HEK293 (cell line): ENCODE results near the gene PUM2.

Experiments used
- CTCF ChIA-PET: fragments of 350-600 bp; formaldehyde crosslinking; extraction: SDS; loops from one replicate; lab custom pipeline; 2021; ENCODE audit warnings: antibody characterized with exemption; lab: Yijun Ruan, JAX
- POLR2A ChIA-PET: fragments of 300-600 bp; formaldehyde crosslinking; extraction: SDS; loops from one replicate; lab custom pipeline; 2020; ENCODE audit warnings: antibody characterized with exemption, inconsistent platforms; lab: Yijun Ruan, JAX
- H3K27ac ChIP-seq: fragments of 200-500 bp; sonication (Bioruptor generic); 2 replicates; pipeline ENCODE4 v1.5.1; 2014; ENCODE audit warnings: low read depth, low read length, control low read depth, inconsistent platforms; ENCODE audit errors: extremely low read depth
- H3K36me3 ChIP-seq, 2 experiments: fragments of 200-500 bp in 1 of 2; sonication (Bioruptor generic) in 1 of 2; 1 replicate in 1 of 2; 2 replicates in 1 of 2; pipeline ENCODE4 v1.5.1; 2014 to 2017; ENCODE audit warnings: inconsistent platforms in 2 of 2, low read length in 2 of 2; ENCODE audit not compliant: control insufficient read depth in 2 of 2, insufficient read depth in 1 of 2
- H3K4me1 ChIP-seq: fragments of 200-500 bp; sonication (Bioruptor generic); 2 replicates; pipeline ENCODE4 v1.5.1; 2014; ENCODE audit warnings: mild to moderate bottlenecking, low read length, inconsistent platforms; ENCODE audit not compliant: control insufficient read depth, insufficient read depth
- H3K4me3 ChIP-seq: 2 replicates; pipeline ENCODE4 v1.5.1; 2011; ENCODE audit warnings: low read depth, mild to moderate bottlenecking, control low read depth, low read length, moderate library complexity
- H3K9me3 ChIP-seq: fragments of 200-500 bp; sonication (Bioruptor generic); 2 replicates; pipeline ENCODE4 v1.5.1; 2014; ENCODE audit warnings: low read depth, low read length, inconsistent platforms; ENCODE audit not compliant: control insufficient read depth, insufficient read depth
- BCL6B ChIP-seq: fragments of 450-650 bp; formaldehyde crosslinking; IDR thresholded peaks from 2 replicates; pipeline ENCODE4 v1.5.1; 2017; ENCODE audit warnings: missing biosample characterization, missing genetic modification characterization
- MZF1 ChIP-seq: fragments of 450-650 bp; formaldehyde crosslinking; IDR thresholded peaks from 2 replicates; pipeline ENCODE4 v1.5.1; 2017; ENCODE audit warnings: missing biosample characterization, missing genetic modification characterization, borderline replicate concordance
- PRDM10 ChIP-seq: fragments of 450-650 bp; formaldehyde crosslinking; IDR thresholded peaks from 2 replicates; pipeline ENCODE4 v1.5.1; 2016; ENCODE audit warnings: missing biosample characterization, missing genetic modification characterization
- SALL2 ChIP-seq: fragments of 450-650 bp; formaldehyde crosslinking; IDR thresholded peaks from 2 replicates; pipeline ENCODE4 v1.5.0; 2017; ENCODE audit warnings: missing biosample characterization, mild to moderate bottlenecking, missing genetic modification characterization, borderline replicate concordance
- ZBTB10 ChIP-seq: fragments of 450-650 bp; formaldehyde crosslinking; IDR thresholded peaks from 2 replicates; pipeline ENCODE4 v1.5.1; 2016; ENCODE audit warnings: missing biosample characterization, missing genetic modification characterization
- ZBTB11 ChIP-seq: fragments of 450-650 bp; formaldehyde crosslinking; conservative IDR thresholded peaks from 2 replicates; pipeline ENCODE4 v1.5.1; 2016; ENCODE audit warnings: low read depth, missing biosample characterization, missing genetic modification characterization
- ZBTB21 ChIP-seq: fragments of 450-650 bp; formaldehyde crosslinking; IDR thresholded peaks from 2 replicates; pipeline ENCODE4 v1.5.1; 2017; ENCODE audit warnings: missing biosample characterization, missing genetic modification characterization
- ZBTB6 ChIP-seq: fragments of 450-650 bp; formaldehyde crosslinking; IDR thresholded peaks from 2 replicates; pipeline ENCODE4 v1.5.1; 2017; ENCODE audit warnings: missing biosample characterization, missing genetic modification characterization
- ZNF112 ChIP-seq: fragments of 450-650 bp; formaldehyde crosslinking; IDR thresholded peaks from 2 replicates; pipeline ENCODE4 v1.5.0; 2017; ENCODE audit warnings: missing biosample characterization, missing genetic modification characterization
- ZNF138 ChIP-seq: fragments of 450-650 bp; formaldehyde crosslinking; IDR thresholded peaks from 2 replicates; pipeline ENCODE4 v1.5.1; 2016; ENCODE audit warnings: missing biosample characterization, missing genetic modification characterization, borderline replicate concordance
- ZNF184 ChIP-seq: fragments of 450-650 bp; IDR thresholded peaks from 2 replicates; pipeline ENCODE4 v1.5.1; 2018; ENCODE audit warnings: missing biosample characterization, mild to moderate bottlenecking, missing genetic modification characterization
- ZNF398 ChIP-seq: fragments of 450-650 bp; formaldehyde crosslinking; IDR thresholded peaks from 2 replicates; pipeline ENCODE4 v1.5.1; 2017; ENCODE audit warnings: missing biosample characterization, missing genetic modification characterization
- ZNF529 ChIP-seq: fragments of 450-650 bp; formaldehyde crosslinking; IDR thresholded peaks from 2 replicates; pipeline ENCODE4 v1.5.1; 2017; ENCODE audit warnings: missing genetic modification characterization, missing biosample characterization; ENCODE audit not compliant: insufficient replicate concordance
- ZNF530 ChIP-seq: fragments of 450-650 bp; formaldehyde crosslinking; IDR thresholded peaks from 2 replicates; pipeline ENCODE4 v1.5.1; 2016; ENCODE audit warnings: low read depth, missing biosample characterization, missing genetic modification characterization
- ZNF670 ChIP-seq: fragments of 450-650 bp; formaldehyde crosslinking; IDR thresholded peaks from 2 replicates; pipeline ENCODE4 v1.5.1; 2016; ENCODE audit warnings: missing biosample characterization, missing genetic modification characterization, low read depth
- ZNF692 ChIP-seq: fragments of 450-650 bp; formaldehyde crosslinking; IDR thresholded peaks from 2 replicates; pipeline ENCODE4 v1.5.1; 2016; ENCODE audit warnings: missing biosample characterization, missing genetic modification characterization
- ZNF707 ChIP-seq: fragments of 450-650 bp; formaldehyde crosslinking; IDR thresholded peaks from 2 replicates; pipeline ENCODE4 v1.5.1; 2016; ENCODE audit warnings: missing biosample characterization, missing genetic modification characterization

The PUM2 gene

GRCh38 chr2:20400306-20400705, 49.7 kb upstream of the PUM2 start (continued):
- TF ChIP-seq PRDM10 (tag by site-specific recombination) = peak; percentile 23; the same call in 1 of the 2 replicates
- TF ChIP-seq ZBTB10 (tag by site-specific recombination) = no peak
- 0 out of 2 replicates have a peak, but pooled peaks have one; percentile 16 for TF ChIP-seq ZNF398 (tag by site-specific recombination)
- no peak for TF ChIP-seq ZBTB6 (tag by site-specific recombination)
- TF ChIP-seq ZNF184 (tag by site-specific recombination) = no peak

- H3K9me3 ChIP-seq = no peaks in the 10 kb centered on the region
- H3K4me1 ChIP-seq = no peaks in the 10 kb centered on the region
- H3K4me3 ChIP-seq = no peak overlapping the region
- POLR2A ChIA-PET = no interaction called here
- H3K36me3 ChIP-seq = no peaks in the 10 kb centered on the region
- H3K27ac ChIP-seq = no peak overlapping the region
- CTCF ChIA-PET = interaction anchor here (0.8 to 2.2 kb wide), 4 partner anchors 10 to 32 kb away, joined by 3 to 11 read pairs (median 4); no protein-coding TSS in a partner anchor
- TF ChIP-seq SALL2 (tag by site-specific recombination) = no peak
- TF ChIP-seq ZNF529 = no peak
- TF ChIP-seq MZF1 = no peak
- TF ChIP-seq ZNF670 (tag by site-specific recombination) = no peak
- TF ChIP-seq ZNF112 (tag by site-specific recombination) = no peak
- no peak for TF ChIP-seq ZBTB11 (tag by site-specific recombination)
- no peak for TF ChIP-seq ZNF138 (tag by site-specific recombination)
- TF ChIP-seq ZNF707 (tag by site-specific recombination) = no peak
- no peak for TF ChIP-seq ZBTB21 (tag by site-specific recombination)
- no peak for TF ChIP-seq ZNF692 (tag by site-specific recombination)
- TF ChIP-seq ZNF530 (tag by site-specific recombination) = no peak
- no peak for TF ChIP-seq BCL6B (tag by site-specific recombination)
Observed at GRCh38 chr2:20398956-20399567, 48.4 kb upstream of the PUM2 start.
